HG02970 (cell line): ENCODE data around the gene INPP5F.

ENCODE experiments used
- ATAC-seq: cut with Tn5 transposase; IDR thresholded peaks from one replicate; pipeline ENCODE4 v1.9.1; 2021; ENCODE audit warnings: mild to moderate bottlenecking, moderate library complexity, moderate number of reproducible peaks; ENCODE audit not compliant: unreplicated experiment, low FRiP score

Gene INPP5F

GRCh38 chr10:119812684-119813083, 86.8 kb downstream of the INPP5F start:
- ATAC-seq = no peak

- ATAC-seq = no peak
Observed at GRCh38 chr10:119815671-119816070, 89.8 kb downstream of the INPP5F start.

GRCh38 chr10:119817991-119818888, 92.4 kb downstream of the INPP5F start:
- ATAC-seq = no peak

GRCh38 chr10:119818889-119819270, 93.0 kb downstream of the INPP5F start:
- no peak for ATAC-seq

GRCh38 chr10:119821182-119821581, 95.3 kb downstream of the INPP5F start:
- ATAC-seq = no peak

- no peak for ATAC-seq
Observed at GRCh38 chr10:119824299-119824698, 98.4 kb downstream of the INPP5F start.

- ATAC-seq = no peak
Observed at GRCh38 chr10:119826771-119827170, 100.9 kb downstream of the INPP5F start.

- ATAC-seq = no peak
Observed at GRCh38 chr10:119827430-119827829, 101.6 kb downstream of the INPP5F start.

GRCh38 chr10:119829429-119829828, 103.6 kb downstream of the INPP5F start:
- no peak for ATAC-seq

GRCh38 chr10:119830851-119831250, 105.0 kb downstream of the INPP5F start:
- no peak for ATAC-seq

- ATAC-seq = no peak
Observed at GRCh38 chr10:119831656-119832055, 105.8 kb downstream of the INPP5F start.

GRCh38 chr10:119832951-119833350, 107.1 kb downstream of the INPP5F start:
- no peak for ATAC-seq

GRCh38 chr10:119834188-119834587, 108.3 kb downstream of the INPP5F start:
- no peak for ATAC-seq

GRCh38 chr10:119845656-119846055, 119.8 kb downstream of the INPP5F start:
- ATAC-seq = no peak

- no peak for ATAC-seq
Observed at GRCh38 chr10:119849031-119849789, 123.4 kb downstream of the INPP5F start.

- ATAC-seq = no peak
Observed at GRCh38 chr10:119849944-119850343, 124.1 kb downstream of the INPP5F start.

GRCh38 chr10:119852277-119852676, 126.4 kb downstream of the INPP5F start:
- ATAC-seq = no peak

GRCh38 chr10:119852822-119853221, 127.0 kb downstream of the INPP5F start:
- ATAC-seq = no peak

GRCh38 chr10:119853574-119853973, 127.7 kb downstream of the INPP5F start:
- ATAC-seq = no peak

GRCh38 chr10:119858063-119858462, 132.2 kb downstream of the INPP5F start:
- ATAC-seq = no peak

- ATAC-seq = no peak
Observed at GRCh38 chr10:119859420-119860258, 133.8 kb downstream of the INPP5F start.
